Measurements from ENCODE around the gene TARBP2.
"Not testable (repeated sequence)": the region's sequence is repeated elsewhere in the genome, so short reads cannot be mapped to it uniquely, and the experiment has no call there.

The TARBP2 gene

DNA sequence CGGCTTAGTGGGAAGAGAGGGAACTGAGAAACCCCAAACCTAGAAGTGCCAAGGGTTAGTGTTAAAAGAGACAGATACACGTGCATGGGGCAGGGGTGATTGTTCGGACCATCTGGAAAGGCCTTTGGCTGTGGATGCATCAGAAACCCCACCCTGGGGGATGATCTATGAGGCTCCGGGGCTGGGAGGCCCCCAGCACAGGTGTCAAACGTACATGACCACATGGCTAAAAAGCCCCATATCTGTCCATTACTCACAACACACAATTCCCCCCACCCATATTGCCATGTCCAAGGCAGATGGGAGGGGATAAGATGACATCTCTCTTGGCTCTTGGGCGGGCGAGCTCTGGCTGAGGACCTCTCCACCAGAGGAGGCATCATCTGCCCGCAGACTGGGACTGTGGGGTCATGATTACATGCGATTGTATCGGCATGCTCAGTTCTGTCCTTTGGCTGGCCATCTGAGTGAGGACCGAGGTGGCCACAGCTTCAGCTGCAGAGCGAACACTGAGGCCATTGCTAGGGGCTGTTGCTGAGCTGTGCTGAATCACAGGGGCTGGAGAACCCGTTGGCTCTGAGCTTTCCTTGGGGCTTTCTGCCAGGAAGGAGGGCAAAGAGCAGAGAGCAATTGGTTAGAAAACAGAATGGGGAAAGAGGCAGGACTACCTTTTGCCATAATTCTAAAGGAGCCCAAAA, 15.8 kb downstream of the TARBP2 start:
- no peak for DNase-seq

DNA sequence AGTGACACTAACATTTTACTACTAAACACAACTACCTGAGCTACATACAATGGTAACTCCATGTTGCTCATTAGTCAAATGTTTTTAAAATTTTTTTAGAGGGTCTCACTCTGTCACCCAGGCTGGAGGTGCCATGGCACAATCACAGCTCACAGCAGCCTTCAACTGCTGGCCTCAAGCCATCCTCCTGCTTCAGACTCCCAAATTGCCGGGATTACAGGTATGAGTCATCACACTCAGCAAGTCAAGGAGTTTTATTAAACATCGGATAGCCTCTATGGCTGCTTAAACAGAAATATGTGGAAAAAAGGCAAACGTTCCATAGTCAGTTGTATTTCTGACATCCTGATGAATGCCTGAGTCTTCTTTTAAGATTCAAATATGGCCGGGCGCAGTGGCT, 17.3 kb downstream of the TARBP2 start:
- no peak for DNase-seq

DNA sequence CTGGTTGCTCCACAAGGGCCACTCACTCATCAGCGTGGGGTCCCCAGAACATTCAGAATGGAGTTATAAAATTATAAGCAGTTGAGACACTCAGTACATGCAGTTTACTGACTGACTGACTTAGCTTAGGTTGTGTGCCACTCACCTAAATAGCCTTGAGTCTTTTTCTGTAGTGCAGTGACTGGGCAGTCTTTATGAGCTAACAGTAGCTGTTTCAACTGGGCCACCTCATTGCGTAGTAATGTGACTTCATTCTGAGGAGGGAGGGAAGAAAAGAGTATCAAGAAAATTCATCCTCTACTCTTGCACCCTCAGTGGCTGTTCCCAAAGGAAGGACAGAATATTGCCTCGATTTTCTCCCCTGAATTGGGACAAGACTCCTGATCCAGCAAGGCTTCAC, 22.0 kb downstream of the TARBP2 start:
- no peak for DNase-seq

DNA sequence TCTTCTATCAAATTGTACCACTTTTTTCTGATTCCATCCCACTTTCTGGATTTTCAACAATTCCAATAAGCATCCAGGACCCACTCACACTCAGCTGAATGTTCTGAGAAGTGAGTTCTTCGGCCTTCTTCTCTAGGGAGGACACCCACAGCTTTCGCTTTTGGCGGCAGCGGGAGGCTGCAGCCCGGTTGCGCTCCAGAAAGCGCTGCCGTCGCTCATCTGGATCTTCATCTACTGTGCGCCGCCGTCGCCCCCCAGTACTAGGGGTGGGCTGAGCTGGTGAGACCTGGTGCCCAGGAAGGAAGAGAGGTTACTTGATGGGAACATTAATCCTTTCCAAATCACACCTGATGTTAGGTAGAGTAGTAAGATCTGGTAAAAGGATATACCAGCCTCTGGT, 23.4 kb downstream of the TARBP2 start:
- DNase-seq = no peak

DNA sequence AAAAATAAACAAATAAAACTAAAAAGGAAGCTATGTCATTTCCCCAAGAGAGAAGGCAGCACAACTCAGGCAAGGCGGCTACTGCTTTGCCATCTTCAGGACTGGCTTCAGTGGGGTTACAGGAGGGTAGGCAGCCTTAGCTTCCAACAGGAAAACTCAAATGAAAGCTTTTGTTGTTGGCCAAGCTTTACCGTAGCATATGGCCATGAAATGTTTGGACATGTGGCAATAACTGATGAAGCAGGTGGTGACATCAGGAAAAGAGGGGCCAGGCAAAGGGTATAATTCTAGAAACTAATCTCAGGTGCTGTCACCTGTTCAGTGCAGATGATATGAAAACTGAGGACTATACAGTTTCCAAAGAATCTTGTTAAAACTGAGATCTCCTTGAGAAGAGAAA, 29.0 kb downstream of the TARBP2 start:
- DNase-seq = no peak

GRCh38 chr12:53530920-53531319, 29.8 kb downstream of the TARBP2 start:
- no peak for DNase-seq

DNA sequence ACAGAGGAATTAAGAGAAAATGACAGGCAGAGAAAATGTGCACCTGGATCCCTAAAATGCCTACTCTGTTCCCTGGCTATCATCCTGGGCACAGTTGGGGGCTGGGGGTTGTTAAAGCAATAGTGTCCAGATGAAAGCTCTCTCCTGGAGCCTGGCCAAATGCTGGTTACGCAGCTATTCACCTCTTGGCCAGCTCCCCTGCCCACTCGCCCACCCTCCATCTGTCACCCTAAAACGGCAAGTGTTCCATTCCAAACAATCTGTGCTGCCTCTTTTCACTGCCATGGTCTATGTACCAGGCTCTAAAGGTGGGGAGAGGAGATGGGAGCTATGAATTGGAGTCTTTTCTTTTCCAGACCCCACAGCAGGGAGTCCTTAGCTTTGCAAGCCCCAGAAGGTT, 30.9 kb downstream of the TARBP2 start:
- no peak for DNase-seq

DNA sequence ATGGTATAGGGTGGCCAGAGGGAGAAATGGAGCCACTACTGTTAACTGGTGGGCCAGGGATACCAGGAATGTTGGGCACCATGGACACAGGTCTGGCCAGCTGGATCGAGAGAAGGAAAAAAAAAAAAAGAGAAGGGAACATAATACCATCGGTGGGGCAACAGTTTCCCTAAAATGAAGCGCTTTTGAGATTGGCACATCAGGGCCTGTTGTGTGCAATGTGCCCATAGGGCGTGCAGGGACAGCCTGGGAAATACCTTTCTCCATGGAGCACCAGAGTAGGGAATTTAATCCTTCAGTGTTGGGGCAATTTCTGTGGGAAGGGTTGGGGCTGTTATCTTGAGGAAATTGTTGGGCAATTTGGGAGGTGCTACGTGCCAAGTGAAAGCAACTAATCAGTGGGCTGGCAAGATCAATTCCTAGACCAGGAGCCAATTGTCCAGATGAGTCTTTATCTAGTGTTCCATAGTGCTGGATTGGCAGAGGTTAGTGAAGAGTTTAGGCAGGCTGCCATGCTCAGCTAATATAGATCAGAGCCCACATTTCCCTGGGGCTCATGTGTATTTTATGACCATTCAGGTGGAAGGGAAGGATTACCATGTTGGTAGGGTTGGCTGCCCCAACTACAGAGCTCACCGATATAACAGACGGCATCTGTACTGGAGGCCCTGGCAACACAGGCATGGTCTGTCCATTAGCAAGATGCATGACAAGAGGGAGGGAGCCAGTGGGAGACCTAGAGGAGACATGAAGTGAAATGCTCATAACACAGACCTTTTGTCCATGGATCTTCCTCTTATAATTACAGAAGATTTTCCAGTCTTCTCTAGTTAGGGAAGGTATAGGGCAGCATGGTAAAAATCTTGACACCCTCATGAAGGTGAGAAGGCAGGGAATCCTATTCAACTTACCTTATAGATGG, 31.7 kb downstream of the TARBP2 start:
- DNase-seq = no peak

GRCh38 chr12:53533471-53533870, 32.4 kb downstream of the TARBP2 start:
- DNase-seq = no peak

GRCh38 chr12:53536962-53537361, 35.9 kb downstream of the TARBP2 start:
- no peak for DNase-seq

GRCh38 chr12:53538209-53538689, 37.2 kb downstream of the TARBP2 start:
- DNase-seq = no peak

GRCh38 chr12:53539526-53539925, 38.4 kb downstream of the TARBP2 start:
- no peak for DNase-seq

DNA sequence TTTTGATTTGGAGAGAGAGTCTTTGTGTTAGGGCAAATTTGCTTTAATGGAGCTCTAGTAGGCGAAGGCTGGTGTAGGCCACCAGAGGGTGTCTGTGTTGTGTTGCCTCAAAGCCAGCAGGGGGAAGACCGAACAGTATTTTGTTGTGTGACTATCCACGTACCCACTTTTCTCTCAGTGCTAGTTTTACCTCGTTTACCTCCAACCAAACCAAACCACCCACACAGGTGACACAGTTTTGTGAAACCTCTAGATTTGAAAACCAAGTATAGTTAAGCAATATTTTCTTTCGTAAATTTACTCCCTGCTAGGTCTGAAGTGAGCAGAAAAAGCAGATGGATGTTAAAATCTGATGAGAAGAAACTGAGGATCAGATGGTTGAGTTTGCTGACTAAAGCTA, 42.5 kb downstream of the TARBP2 start:
- DNase-seq = peak; percentile 15

DNA sequence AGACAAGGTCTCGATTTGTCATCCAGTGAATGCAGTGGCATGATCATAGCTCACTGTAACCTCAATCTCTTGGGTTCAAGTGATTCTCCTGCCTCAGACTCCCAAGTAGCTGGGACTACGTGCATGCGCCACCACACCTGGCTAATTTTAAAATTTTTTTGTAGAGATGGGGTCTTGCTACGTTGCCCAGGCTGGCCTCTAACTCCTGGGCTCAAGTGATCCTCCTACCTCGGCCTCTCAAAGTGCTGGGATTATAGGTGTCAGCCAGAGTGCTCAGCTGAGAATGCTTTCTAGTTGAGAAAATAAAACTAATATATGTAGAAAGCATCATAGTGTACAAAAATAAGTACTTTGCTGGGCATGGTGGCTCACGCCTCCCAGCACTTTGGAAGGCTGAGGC, 47.3 kb downstream of the TARBP2 start:
- DNase-seq = not testable (repeated sequence)

GRCh38 chr12:53550131-53550530, 49.0 kb downstream of the TARBP2 start:
- not testable (repeated sequence) for DNase-seq

DNA sequence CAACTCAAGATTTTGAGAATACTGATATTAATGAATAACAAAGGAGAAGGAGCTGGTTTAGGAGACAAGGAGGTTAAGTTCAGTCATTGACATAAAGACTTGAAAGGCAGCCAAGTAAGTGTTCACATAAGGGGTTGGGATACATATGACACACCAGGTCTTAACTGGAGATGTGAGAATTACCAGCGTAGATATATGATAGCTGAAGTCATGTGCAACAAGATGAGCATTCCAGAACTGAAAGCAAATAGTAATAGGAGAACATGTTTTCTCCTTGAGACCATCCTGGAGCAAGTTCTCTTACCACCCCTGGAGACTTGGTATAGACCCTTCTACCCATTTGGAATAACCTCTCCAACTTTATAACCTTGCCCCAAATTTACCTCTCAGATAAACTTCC, 49.5 kb downstream of the TARBP2 start:
- DNase-seq = no peak

DNA sequence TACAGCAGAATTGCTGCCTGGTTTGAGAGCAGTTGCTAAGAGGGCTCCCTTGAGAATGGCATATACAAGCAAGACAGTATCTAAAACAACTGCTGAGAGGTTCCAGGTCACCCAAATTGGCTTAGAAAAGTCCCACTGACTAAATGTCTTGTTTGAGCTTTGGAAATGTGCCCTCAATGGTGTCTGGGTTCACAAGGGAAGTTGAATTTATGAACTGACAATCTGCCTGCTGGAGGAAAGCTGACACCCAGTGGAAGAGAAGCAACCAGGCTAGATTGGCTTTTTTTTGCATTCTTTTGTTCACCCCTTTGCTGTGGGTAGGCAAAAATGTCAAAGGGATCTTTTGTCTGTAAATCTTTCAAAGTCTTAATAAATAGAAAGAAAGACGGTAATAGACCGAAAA, 50.8 kb downstream of the TARBP2 start:
- DNase-seq = no peak

DNA sequence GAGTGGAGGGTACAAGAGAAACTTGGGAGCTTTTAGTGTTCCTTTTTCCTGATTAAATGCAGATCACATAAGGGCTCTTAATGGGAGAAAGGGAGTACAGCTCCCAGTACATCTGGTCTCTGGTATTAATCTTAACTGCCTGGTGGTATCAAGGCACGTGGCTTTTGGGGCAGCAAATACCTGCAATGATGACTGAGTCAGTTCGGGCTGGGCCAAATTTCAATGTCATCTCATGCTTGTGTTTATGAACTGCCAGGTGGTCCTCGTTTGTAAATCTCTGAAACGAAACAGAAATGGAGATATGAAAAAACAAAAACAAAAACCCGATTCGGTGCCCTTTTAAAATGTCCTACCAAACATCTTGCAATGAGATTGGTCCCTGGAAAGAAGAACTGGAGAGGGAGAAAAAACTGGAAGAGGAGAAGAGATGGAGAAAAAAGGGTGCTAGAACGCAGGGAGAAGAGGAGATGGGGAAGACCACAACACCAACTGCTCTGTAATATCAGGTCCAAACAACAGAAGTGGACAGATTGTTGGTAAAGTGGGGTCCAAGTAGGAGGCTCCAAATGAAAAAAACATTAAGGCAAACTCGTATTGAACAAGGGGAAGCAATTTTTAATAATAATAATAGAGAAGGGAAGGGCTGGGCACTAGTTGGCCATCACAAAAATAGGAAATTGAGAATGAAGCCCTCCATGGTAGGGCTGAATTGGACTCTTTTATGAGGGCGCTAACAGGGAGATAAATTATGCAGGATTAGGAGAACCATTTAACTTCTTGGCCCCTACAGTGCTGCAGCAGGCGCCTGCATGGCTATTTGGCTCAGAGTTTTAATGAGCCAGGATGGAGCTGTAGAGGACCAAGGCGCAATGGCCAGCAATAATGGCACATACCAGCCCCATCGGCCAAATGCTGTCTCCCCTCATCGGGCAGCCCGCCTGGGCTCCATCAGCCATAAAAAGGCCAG, 51.6 kb downstream of the TARBP2 start:
- DNase-seq = no peak

Data from SIG-M5 (cell line).